GM06990 (cell line): Measurements from ENCODE around the gene ACER3.
A peak's percentile ranks its signal among the peaks of the same experiment; 100 is the strongest.

ENCODE experiments used
- DNase-seq: peaks from one replicate; pipeline ENCODE4 v3.0.0-alpha.2; 2011; ENCODE audit not compliant: insufficient read length; ENCODE audit errors: extremely low read depth
- H3K27me3 ChIP-seq: replicated peaks from 2 replicates; pipeline ENCODE4 v1.6.0; 2011; ENCODE audit warnings: low read length; ENCODE audit not compliant: control insufficient read depth, insufficient read depth
- H3K36me3 ChIP-seq: 2 replicates; pipeline ENCODE4 v1.5.1; 2011; ENCODE audit warnings: low read length; ENCODE audit not compliant: control insufficient read depth, insufficient read depth
- H3K4me3 ChIP-seq: replicated peaks from 2 replicates; pipeline ENCODE4 v1.5.1; 2011; ENCODE audit warnings: low read depth, mild to moderate bottlenecking, control low read depth, low read length
- TF ChIP-seq, protein P1 (sequence below): IDR thresholded peaks from 2 replicates; pipeline ENCODE4 v1.5.1; 2011; ENCODE audit warnings: low read length, control low read depth, mild to moderate bottlenecking, inconsistent platforms; ENCODE audit not compliant: insufficient read depth, poor library complexity, severe bottlenecking

ACER3 gene

DNA sequence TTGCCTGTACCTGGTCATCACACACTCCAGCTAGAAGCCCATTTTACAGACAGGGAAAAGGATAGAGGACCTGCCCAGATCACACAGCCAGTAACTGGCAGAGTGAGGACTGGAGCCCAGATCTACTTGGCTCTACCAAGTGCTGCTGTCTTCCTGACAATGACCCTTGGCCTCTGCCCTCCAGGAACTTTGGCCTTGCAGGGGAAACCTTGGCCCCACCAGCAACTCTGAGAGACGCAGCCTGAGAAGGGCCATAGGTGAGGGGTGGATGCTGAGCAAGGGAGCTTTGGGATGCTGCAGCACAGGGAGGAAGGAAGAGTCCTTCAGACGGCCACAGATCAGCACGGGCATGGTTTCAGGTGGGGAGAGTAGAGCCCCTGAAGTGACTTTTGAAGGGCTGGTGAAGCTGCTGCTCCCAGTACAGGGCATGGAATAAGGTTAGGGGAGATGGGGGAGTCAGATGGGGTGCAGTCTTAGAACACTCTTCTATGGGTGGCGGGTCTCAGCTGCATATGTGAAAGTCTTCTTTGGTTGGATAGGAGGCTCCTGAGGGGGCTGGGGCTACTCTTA, 204.0 kb downstream of the ACER3 start:
- no peaks in the 10 kb centered on the region for H3K36me3 ChIP-seq
- H3K4me3 ChIP-seq, result no peak overlapping the region
- no peak for DNase-seq
- peaks cover 4% of the 10 kb centered on the region; the same call in 1 of the 2 replicates for H3K27me3 ChIP-seq
- TF ChIP-seq, protein P1, sequence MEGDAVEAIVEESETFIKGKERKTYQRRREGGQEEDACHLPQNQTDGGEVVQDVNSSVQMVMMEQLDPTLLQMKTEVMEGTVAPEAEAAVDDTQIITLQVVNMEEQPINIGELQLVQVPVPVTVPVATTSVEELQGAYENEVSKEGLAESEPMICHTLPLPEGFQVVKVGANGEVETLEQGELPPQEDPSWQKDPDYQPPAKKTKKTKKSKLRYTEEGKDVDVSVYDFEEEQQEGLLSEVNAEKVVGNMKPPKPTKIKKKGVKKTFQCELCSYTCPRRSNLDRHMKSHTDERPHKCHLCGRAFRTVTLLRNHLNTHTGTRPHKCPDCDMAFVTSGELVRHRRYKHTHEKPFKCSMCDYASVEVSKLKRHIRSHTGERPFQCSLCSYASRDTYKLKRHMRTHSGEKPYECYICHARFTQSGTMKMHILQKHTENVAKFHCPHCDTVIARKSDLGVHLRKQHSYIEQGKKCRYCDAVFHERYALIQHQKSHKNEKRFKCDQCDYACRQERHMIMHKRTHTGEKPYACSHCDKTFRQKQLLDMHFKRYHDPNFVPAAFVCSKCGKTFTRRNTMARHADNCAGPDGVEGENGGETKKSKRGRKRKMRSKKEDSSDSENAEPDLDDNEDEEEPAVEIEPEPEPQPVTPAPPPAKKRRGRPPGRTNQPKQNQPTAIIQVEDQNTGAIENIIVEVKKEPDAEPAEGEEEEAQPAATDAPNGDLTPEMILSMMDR, result no peak

DNA sequence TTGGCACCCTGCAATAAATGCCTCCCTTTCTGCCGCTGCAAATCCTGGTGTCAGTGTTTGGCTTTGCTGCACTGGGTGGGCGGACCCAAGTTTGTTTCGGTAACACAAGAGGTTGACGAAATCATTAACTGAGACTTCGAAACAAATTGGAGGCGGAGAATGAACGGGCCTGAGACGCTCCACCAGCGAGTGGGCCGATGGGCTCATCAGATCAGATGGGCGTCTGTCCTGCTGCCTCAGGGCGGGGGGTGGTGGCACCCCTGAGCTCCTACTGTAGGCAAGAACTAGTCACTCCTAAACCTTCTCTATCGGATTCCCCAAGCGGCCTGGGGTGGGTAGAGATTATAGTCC, 205.1 kb downstream of the ACER3 start:
- H3K27me3 ChIP-seq, result peaks cover 4% of the 10 kb centered on the region; the same call in 1 of the 2 replicates
- DNase-seq, result no peak
- TF ChIP-seq, protein P1, result no peak
- H3K4me3 ChIP-seq, result peak overlapping the region; percentile 74
- H3K36me3 ChIP-seq, result no peaks in the 10 kb centered on the region

DNA sequence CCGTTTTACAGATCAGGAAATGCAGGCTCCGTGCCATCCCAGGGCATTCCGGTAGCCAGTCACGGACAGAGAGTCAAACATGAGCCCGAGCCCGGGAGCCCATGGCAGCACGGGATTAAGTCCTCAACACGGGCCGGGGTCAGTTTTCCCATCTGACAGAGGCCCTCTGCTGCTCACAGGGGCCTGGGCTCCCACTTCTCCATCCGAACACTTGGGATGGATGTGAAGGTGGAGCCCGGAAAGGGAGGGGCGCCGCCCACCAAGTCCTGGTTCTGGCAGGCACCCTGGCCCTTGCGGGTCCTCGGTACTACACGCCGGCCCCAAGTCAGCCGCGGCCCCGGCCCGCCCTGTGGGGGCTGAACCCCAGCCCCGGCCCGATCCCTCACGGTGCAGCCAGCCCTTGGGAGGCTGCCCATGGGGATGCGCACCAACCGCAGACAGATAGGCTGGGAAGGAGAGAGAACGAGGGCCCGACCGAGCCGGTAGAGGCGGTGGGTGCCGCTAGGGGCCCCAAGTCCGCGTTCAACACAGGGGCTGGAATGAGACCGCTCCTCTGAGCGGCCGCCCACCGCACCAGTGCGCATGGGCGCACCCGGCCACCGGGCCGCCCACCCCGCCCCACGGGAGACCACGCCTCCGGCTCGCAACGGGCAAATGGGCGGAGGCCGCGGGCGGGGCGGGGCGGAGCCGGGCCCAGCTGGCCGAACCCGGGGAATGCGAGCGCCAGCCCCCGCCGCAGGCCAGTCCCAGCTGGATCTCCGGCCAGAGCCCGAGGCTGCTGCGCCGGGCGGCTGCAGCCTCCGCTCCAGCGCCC, 205.7 kb downstream of the ACER3 start, which contains the start of gene CAPN5:
CAPN5 (plus strand) TSS at position 743 of the 814 bp plus-strand sequence. CDS start 17,916 bp downstream, outside the sequence.
- DNase-seq, result peak; percentile 89

DNA sequence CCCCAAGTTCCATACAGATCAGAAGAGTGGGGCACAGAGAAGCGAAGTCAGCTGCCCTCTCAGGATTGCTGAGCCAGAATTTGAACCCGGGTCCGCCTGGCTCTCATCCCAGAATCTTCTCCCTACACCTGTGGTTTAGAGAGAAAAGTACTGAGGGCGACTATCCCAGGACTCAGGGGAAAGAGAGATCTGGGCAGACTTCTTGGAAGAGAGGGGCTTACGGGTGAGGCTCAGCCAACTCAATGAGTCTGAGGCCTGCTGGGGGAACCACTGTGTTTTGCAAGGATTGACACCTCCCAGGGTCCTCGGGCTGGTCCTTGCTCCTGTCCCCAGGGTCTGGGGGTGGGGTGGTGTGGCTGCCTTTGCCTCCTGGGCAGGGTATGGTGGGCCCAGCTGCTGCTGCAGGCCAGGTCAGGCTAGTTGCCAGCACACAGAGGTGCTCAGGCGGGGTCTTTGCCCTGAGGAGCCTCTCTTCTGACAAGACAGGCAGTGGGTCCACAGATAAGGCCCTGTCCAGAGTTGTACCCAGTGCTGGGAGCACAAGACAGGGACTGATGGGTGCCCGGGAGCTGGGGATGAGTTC, 207.2 kb downstream of the ACER3 start:
- DNase-seq, result no peak
- Histone ChIP-seq H3K27me3 (peaks cover 4% of the 10 kb centered on the region; the same call in 1 of the 2 replicates), H3K36me3 (no peaks in the 10 kb centered on the region), H3K4me3 (no peak overlapping the region)
- TF ChIP-seq, protein P1, result no peak

More for the DNA sequence above, 205.7 kb downstream of the ACER3 start, which contains the start of gene CAPN5:
- no peaks in the 10 kb centered on the region for H3K36me3 ChIP-seq
- TF ChIP-seq, protein P1, result peak; percentile 44
- H3K4me3 ChIP-seq, result peak within 1 kb of the TSS; percentile 74
- H3K27me3 ChIP-seq, result peaks cover 4% of the 10 kb centered on the region; the same call in 1 of the 2 replicates

DNA sequence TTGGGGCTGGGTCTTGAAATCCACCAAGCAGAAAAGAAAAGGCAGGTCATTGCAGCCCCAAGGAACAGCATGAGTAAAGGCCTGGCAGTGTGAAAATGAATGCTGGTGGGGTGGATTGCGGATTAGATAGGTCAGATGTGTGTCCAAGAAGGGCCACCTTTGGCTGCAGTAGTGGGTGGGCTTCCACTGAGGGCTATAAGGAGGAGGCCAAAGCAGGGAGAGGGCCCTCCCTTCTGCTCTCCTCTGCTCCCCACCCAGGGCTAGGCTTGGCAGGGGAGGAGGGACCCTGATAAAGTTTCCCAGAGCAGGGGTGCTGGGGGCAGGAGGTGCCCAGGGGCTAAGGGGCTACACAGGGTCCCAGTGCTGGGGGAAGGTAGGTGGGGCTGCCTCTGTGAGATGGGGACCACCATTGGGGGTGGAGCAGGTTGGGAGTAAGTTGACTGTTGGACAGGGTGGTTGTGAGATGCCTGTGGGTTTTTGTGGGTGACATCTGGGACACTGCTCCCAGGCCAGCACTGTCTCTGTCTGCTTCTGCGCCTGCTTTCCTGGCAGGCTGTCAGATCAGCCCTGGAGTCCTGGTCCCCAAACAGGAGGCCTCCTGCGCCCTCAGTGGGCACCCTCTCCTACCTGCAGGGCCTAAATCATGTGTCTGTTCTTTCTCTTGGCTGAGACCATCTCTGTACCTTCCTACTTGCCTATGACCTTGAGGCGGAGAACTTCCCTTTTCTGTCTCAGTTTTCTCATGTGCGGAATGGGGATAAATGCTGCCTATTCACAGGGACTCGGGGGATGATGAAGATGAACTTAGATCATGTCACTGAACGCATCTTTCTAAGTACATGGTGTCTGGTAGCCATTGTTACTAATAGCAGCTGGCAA, 208.0 kb downstream of the ACER3 start:
- Histone ChIP-seq H3K36me3 (no peaks in the 10 kb centered on the region), H3K27me3 (peaks cover 4% of the 10 kb centered on the region; the same call in 1 of the 2 replicates), H3K4me3 (no peak overlapping the region)
- no peak for DNase-seq
- TF ChIP-seq, protein P1, result no peak
